IgD-negative memory B cell (primary cell): Measurements from ENCODE around the gene PCIF1. TPM values are rescaled to one million over a fixed set of nuclear protein-coding genes. Genes with fewer than 3 reads are reported as not detected.

Source experiments
- H3K27ac Mint-ChIP-seq, 3 donors: one replicate each; pipeline ENCODE4 v1.8.0; 2020 to 2022; ENCODE audit warnings: mild to moderate bottlenecking in 3 of 3, mixed read lengths in 3 of 3, moderate library complexity in 1 of 3
- H3K27me3 Mint-ChIP-seq: one replicate; pipeline ENCODE4 v1.8.0; 2021; ENCODE audit warnings: mixed read lengths
- H3K36me3 Mint-ChIP-seq: one replicate; pipeline ENCODE4 v1.8.0; 2020; ENCODE audit warnings: mild to moderate bottlenecking, mixed read lengths
- H3K4me1 Mint-ChIP-seq, 3 donors: one replicate each; pipeline ENCODE4 v1.8.0; 2020 to 2022; ENCODE audit warnings: mixed read lengths in 3 of 3, mild to moderate bottlenecking in 1 of 3
- H3K4me3 Mint-ChIP-seq, 4 donors: one replicate each; pipeline ENCODE4 v1.8.0; 2020 to 2022; ENCODE audit warnings: mild to moderate bottlenecking in 4 of 4, mixed read lengths in 4 of 4, moderate library complexity in 3 of 4
- H3K9me3 Mint-ChIP-seq, 3 donors: one replicate each; pipeline ENCODE4 v1.8.0; 2020 to 2021; ENCODE audit warnings: mixed read lengths in 3 of 3, mild to moderate bottlenecking in 1 of 3
- polyA plus RNA-seq: library from polyadenylated mRNA; unstranded; fragments of 300-500 nt; fragmentation: Illumina TruSeq; gene quantifications from one replicate; pipeline ENCODE4 v1.2.3, GENCODE V29; 2021

Gene PCIF1
- 98.9 TPM for polyA plus RNA-seq

DNA sequence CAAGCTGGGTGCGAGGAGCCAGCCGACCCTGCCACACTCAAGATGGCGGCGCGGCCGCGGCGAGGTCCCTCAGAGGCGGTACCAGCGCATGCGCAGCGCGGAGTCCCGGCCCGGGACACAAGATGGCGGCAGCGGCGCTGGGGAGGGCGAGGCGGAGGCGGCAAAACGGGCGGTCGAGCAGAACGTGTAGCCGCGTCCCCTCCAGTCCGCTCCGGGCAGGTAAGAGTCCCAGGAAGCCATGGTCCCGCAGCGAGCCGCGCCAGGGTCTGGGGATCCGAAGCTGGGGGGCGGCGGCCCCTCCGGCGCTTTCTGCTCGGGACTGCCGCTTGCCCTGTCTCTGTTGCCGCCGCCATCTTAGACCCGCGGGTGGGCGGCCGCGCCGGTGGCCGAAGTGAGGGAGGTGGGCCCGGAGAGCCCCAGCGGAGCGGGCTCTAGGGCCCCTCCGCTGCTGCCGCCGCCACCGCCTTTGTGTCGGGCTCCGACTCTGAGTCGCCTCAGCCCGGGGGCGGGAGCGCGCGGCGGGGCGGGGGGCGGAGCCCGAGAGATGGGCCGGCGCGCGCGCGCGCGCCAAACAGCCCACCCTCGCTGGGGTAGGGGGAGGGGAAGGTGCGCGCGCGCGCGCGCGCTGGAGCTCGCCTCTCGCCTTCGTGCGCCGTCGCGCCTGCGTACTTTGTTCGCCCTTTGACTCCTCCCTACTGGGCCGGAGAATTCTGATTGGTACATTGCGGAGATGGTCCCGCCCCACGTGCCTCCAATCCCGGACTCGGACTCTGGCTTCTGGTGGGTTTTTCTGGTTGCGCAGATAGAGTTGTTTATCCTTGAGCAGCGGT is at the start of gene PCIF1:
Gene PCIF1, plus strand, starts transcription at position 98 of the 830 bp plus-strand sequence. CDS start 4,317 bp downstream, outside the sequence.
- H3K27me3 Mint-ChIP-seq, result no peaks in the 10 kb centered on the region
- peaks cover 11 to 19% (median 14%) of the 10 kb centered on the region in 3 donors for H3K4me1 Mint-ChIP-seq
- peaks cover 6% of the 10 kb centered on the region for H3K36me3 Mint-ChIP-seq
- H3K9me3 Mint-ChIP-seq, result no peaks in the 10 kb centered on the region
- peak within 1 kb of the TSS; percentile 94 to 100 (median 98) for H3K4me3 Mint-ChIP-seq
- peak within 1 kb of the TSS; percentile 95 to 99 (median 99) for H3K27ac Mint-ChIP-seq

DNA sequence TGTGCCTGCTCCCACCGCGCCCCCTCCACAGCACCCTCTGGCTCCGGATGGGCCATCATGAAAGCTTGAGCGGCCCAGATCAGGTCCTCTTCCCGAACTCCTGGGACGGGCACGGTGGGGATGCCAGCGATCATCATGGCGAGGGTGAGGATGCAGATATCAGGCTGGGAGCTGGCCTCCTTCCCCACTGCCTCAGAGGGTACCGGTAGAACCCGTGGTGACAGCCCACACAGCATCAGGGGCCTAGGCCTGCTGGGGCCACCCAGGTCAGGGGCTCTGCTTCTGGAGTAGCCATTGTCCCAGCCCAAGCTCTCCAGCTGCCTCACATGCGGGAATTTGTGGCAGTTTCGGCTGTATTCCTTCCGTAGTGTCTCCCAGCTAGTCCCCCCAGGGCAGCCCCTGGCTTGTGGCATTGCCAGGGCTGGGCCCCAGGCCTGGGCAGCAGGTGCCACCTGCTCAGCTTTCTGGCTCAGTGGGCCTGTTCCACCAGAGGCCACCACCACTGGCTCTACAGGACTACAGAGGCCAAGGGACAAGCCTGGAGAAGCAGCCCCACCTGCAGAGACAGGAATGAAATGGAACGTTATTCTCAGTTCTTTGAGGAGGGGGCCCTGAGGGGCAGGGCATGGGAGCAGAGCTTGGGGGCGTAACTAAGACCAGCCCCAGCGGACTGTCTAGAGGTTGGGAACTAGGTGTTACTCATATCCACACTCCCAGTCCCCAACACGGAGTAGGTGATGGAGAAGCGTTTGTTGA is 47.7 kb upstream of the PCIF1 start:
- Mint-ChIP-seq H3K27ac (no peak overlapping the region), H3K4me1 (peaks cover 14 to 27% (median 22%) of the 10 kb centered on the region in 3 donors), H3K9me3 (no peaks in the 10 kb centered on the region), H3K27me3 (no peaks in the 10 kb centered on the region), H3K4me3 (peak overlapping the region in 1 of 4 donors; percentile 5), H3K36me3 (peaks cover 2% of the 10 kb centered on the region)

DNA sequence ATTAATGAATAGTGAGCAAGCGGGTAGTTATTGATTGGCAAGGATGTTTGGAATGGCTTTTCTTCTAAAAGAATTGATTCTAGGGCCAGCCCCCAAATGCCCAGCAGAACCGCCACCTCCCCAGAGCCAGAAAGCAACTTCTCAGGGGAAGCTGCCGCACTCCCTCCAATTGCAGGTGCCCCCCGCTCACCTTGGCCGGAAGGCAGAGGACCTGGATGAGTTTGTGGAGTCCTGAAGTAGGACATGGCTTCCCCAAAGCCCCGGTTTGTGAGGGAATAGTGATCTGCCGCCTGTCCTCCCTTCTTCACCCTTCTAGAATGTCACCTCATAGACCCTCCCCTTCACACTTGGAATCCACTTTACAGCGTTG is 47.2 kb upstream of the PCIF1 start, which contains the start of gene SPATA25:
Gene SPATA25, minus strand, starts transcription at position 277 of the 370 bp plus-strand sequence. Its CDS starts 32 bp downstream, at position 245.
- Mint-ChIP-seq H3K27me3 (no peaks in the 10 kb centered on the region), H3K4me1 (peaks cover 15 to 27% (median 19%) of the 10 kb centered on the region in 3 donors), H3K27ac (peak within 1 kb of the TSS in 2 of 3 donors; percentile 53 to 67), H3K36me3 (peaks cover 2% of the 10 kb centered on the region), H3K4me3 (peak within 1 kb of the TSS in 1 of 4 donors; percentile 5), H3K9me3 (no peaks in the 10 kb centered on the region)

DNA sequence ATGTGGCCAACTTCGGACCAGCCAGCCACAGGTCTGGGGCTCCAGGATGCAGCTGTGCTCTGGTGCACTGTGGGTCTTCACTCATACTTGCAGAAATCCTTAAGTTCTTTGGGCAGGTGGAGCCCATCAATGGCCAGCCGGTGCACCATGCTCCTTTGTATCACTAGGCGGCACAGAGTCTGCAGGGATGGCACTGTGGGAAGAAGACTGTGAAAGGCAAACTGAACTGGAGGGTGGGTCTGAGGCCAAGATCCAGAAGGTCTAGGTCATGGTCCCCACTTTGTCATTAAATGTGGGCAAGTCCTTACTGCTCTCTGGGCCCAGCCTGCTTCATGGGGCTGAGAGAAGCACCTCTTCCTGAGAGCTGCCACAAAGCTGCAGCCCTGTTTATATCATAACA is 45.8 kb upstream of the PCIF1 start:
- Mint-ChIP-seq H3K27ac (peak overlapping the region in 2 of 3 donors; percentile 53 to 67), H3K36me3 (peaks cover 2% of the 10 kb centered on the region), H3K4me3 (peak overlapping the region in 1 of 4 donors; percentile 5), H3K9me3 (no peaks in the 10 kb centered on the region), H3K4me1 (peaks cover 22 to 27% (median 25%) of the 10 kb centered on the region in 3 donors), H3K27me3 (no peaks in the 10 kb centered on the region)

DNA sequence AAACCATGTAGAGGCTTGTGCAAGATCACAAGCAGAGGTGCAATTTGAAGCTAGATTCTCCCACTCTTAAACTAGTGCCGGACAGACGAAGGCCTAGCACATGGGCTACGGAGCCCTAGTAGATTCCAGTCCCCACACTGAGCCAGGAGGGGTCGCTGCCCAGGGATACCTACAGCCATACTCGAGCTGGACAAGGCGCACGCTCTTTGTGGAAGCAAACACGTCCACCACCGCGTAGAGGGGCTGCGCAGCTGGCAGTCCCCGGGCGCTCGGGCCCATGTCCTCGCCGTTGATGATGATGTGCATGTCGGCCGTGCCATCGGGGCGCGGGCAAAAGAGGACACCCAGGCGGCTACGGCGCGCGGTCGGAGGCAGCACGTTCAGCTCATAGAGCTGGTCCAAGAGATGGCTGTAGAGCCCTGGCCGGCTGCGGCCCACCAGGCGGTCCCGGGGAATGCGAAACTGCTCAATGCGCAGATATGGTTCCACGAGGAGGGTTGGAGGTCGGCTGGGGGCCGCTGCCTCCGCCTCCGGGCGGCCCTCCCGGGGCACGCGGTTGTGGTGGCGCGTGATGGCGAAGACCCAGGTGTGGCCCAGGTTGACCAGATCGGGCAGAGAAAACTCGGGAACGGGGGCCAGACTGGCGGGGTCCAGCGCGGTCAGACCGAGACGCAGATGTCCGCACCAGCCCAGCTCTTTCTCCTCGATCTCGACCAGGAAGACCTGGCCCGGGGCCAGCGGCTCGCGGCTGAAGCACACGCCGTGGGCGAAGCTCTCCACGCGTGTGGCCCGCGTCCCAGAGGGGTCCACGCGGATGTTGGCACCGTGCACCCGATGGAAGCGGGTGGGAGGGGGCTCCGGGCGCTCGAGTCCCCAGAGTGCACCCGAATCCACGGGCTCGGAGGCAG is 44.2 kb upstream of the PCIF1 start:
- Mint-ChIP-seq H3K9me3 (no peaks in the 10 kb centered on the region), H3K36me3 (peaks cover 2% of the 10 kb centered on the region), H3K4me3 (peak overlapping the region; percentile 93 to 100 (median 99))

DNA sequence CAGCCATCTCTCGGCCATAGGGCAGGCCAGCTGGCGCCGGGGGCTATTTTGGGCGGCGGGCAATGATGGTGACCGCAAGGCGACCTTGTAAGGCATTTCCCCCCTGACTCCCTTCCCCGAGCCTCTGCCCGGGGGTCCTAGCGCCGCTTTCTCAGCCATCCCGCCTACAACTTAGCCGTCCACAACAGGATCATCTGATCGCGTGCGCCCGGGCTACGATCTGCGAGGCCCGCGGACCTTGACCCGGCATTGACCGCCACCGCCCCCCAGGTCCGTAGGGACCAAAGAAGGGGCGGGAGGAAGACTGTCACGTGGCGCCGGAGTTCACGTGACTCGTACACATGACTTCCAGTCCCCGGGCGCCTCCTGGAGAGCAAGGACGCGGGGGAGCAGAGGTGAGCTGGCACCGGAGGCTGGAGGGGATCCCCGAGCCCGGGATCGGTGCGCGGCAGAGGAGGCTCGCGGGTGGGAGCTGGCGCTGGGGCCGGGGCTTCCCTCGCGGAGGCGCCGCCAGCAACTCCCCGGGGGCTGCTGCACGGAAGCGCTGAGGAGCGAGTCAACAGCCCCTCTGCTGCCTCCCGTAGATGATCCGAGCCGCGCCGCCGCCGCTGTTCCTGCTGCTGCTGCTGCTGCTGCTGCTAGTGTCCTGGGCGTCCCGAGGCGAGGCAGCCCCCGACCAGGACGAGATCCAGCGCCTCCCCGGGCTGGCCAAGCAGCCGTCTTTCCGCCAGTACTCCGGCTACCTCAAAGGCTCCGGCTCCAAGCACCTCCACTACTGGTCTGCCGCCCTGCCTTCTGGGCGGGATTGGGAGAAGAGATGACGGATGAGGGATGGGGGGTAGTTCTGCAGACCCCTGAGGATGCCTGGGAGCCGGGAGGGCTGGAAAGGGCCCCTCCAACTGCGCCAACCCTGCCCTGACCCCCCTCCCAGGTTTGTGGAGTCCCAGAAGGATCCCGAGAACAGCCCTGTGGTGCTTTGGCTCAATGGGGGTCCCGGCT is 43.2 kb upstream of the PCIF1 start, which contains the start of the genes CTSA and NEURL2:
Gene CTSA, plus strand, starts transcription at position 351 of the 999 bp plus-strand sequence. Its CDS starts 234 bp downstream, at position 585.
Gene NEURL2, minus strand, starts transcription at position 224 of the 999 bp plus-strand sequence. Its CDS starts 217 bp downstream, at position 7.
- H3K27me3 Mint-ChIP-seq, result no peaks in the 10 kb centered on the region
- peaks cover 24 to 27% (median 27%) of the 10 kb centered on the region in 3 donors for H3K4me1 Mint-ChIP-seq

More for the DNA sequence above, 44.2 kb upstream of the PCIF1 start:
- peak overlapping the region; percentile 94 to 97 (median 96) for H3K27ac Mint-ChIP-seq
- peaks cover 25 to 27% (median 27%) of the 10 kb centered on the region in 3 donors for H3K4me1 Mint-ChIP-seq
- H3K27me3 Mint-ChIP-seq, result no peaks in the 10 kb centered on the region

DNA sequence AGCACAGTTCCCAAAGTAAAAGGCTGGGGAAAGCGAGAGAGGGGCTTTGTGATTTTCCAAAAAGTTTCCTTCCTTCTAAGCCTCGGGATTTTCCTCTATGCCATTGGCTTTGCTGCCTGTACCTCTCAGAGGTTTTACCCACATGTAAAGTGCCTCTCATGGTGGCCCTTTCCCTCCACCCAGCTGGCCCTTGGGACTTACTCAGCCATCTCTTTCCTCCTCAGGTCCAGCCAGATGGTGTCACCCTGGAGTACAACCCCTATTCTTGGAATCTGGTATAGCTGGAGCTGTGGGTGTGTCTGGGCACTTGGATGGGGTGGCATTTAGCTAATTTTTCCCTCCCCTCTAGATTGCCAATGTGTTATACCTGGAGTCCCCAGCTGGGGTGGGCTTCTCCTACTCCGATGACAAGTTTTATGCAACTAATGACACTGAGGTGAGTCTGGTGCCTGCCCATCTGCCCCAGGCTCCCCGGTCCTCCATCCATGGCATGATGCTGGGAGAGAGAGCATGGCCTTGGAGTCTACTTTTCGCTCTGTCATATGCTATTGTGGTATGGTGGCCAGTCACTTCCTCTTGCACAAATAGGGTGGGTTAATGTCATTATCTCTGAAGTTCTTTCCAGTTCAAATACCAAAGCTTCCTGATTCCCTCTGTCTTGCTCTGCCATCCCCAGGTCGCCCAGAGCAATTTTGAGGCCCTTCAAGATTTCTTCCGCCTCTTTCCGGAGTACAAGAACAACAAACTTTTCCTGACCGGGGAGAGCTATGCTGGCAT is 42.2 kb upstream of the PCIF1 start:
- H3K4me1 Mint-ChIP-seq, result peaks cover 23 to 27% (median 23%) of the 10 kb centered on the region in 3 donors
- H3K4me3 Mint-ChIP-seq, result peak overlapping the region; percentile 93 to 100 (median 99)
- no peaks in the 10 kb centered on the region for H3K27me3 Mint-ChIP-seq
- H3K9me3 Mint-ChIP-seq, result no peaks in the 10 kb centered on the region
- H3K36me3 Mint-ChIP-seq, result peaks cover 2% of the 10 kb centered on the region
- peak overlapping the region in 2 of 3 donors; percentile 86 to 96 for H3K27ac Mint-ChIP-seq

More for the DNA sequence above, 43.2 kb upstream of the PCIF1 start, which contains the start of the genes CTSA and NEURL2:
- H3K36me3 Mint-ChIP-seq, result peaks cover 2% of the 10 kb centered on the region
- peak within 1 kb of the TSS; percentile 94 to 97 (median 96) for H3K27ac Mint-ChIP-seq
- H3K9me3 Mint-ChIP-seq, result no peaks in the 10 kb centered on the region
- peak within 1 kb of the TSS; percentile 93 to 100 (median 99) for H3K4me3 Mint-ChIP-seq

DNA sequence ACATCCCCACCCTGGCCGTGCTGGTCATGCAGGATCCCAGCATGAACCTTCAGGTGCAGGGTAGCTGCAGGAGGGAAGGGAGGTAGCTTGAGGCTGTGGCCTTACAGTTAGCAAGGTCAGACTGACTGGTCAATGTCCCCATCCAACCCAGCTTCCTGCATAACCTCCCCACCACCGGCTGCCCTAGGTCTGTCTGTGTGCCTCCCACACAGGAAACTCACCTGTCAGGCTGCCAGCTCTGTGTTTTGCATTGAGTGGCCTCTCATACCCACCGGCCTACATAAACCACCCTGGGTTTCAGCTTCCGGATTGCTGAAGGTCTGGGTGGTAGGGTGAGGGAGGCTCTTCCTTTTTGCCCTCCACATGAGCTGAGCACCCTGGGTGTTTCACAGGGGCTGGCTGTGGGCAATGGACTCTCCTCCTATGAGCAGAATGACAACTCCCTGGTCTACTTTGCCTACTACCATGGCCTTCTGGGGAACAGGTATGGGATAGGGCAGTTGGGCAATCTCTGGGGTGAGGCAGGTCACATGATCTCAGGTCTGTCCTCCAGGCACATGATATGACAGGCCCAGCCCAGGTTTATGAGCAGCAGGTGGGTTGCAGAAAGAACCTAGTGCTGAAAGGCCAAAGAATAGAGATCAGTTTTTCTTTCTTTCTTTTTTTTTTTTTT is 41.5 kb upstream of the PCIF1 start:
- H3K36me3 Mint-ChIP-seq, result peaks cover 2% of the 10 kb centered on the region
- H3K9me3 Mint-ChIP-seq, result no peaks in the 10 kb centered on the region
- H3K4me1 Mint-ChIP-seq, result peaks cover 22 to 27% (median 23%) of the 10 kb centered on the region in 3 donors
- peak overlapping the region; percentile 93 to 100 (median 99) for H3K4me3 Mint-ChIP-seq
- H3K27me3 Mint-ChIP-seq, result no peaks in the 10 kb centered on the region
- H3K27ac Mint-ChIP-seq, result peak overlapping the region; percentile 71 to 96 (median 86)

DNA sequence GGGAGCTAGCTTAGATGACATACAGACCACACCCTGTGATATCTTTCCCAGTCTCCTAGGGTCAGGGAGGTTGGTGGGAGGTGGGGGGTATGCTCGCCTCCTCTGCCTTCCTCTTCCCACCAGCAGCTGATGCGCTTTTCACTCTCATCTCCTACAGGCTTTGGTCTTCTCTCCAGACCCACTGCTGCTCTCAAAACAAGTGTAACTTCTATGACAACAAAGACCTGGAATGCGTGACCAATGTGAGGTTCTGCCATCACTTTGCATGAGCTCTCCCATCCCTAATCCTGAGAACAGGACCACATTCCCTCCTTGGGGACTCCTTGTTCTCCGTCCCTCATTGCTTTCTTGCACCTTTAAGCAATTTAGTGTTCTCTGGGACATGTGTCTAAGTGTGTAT is 40.7 kb upstream of the PCIF1 start:
- peak overlapping the region in 1 of 3 donors; percentile 77 for H3K27ac Mint-ChIP-seq
- peak overlapping the region in 1 of 4 donors; percentile 86 for H3K4me3 Mint-ChIP-seq
- peaks cover 22 to 25% (median 23%) of the 10 kb centered on the region in 3 donors for H3K4me1 Mint-ChIP-seq
- H3K27me3 Mint-ChIP-seq, result no peaks in the 10 kb centered on the region
- no peaks in the 10 kb centered on the region for H3K9me3 Mint-ChIP-seq
- peaks cover 2% of the 10 kb centered on the region for H3K36me3 Mint-ChIP-seq

DNA sequence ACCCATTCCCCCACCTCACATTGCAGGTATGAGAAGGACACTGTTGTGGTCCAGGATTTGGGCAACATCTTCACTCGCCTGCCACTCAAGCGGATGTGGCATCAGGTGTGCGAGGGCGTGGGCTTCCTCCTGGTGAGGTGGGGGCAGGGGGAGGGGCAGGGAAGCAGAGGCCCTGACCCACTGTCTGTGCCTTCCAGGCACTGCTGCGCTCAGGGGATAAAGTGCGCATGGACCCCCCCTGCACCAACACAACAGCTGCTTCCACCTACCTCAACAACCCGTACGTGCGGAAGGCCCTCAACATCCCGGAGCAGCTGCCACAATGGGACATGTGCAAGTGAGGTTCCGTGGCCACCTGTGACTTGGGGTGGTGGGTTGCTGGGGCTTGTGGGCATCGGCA is 39.7 kb upstream of the PCIF1 start:
- peak overlapping the region in 1 of 4 donors; percentile 86 for H3K4me3 Mint-ChIP-seq
- H3K36me3 Mint-ChIP-seq, result peaks cover 2% of the 10 kb centered on the region
- H3K4me1 Mint-ChIP-seq, result peaks cover 20 to 23% (median 21%) of the 10 kb centered on the region in 3 donors
- no peak overlapping the region for H3K27ac Mint-ChIP-seq
- no peaks in the 10 kb centered on the region for H3K27me3 Mint-ChIP-seq
- H3K9me3 Mint-ChIP-seq, result no peaks in the 10 kb centered on the region

DNA sequence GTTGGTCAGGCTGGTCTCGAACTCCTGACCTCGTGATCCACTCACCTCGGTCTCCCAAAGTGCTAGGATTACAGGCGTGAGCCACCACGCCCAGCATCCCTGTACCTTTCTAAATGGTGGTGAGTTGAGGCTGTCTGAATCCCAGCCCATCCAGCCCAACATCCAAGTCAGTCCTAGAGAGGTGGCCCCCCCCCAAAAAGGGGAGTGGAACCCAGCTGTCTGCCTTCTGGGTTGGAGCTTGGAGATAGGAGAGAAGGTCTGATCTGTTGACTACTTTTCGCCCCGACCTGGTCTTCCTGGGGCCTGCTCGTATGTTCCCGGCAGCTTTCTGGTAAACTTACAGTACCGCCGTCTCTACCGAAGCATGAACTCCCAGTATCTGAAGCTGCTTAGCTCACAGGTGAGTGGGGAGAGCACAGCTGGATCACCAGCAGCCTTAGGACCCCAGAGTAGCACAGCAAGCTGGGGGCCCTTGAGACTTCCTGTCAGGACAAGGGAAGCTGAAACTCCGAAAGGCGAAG is 37.8 kb upstream of the PCIF1 start:
- no peaks in the 10 kb centered on the region for H3K9me3 Mint-ChIP-seq
- H3K4me1 Mint-ChIP-seq, result peaks cover 12 to 18% (median 15%) of the 10 kb centered on the region in 3 donors
- H3K36me3 Mint-ChIP-seq, result no peaks in the 10 kb centered on the region
- H3K4me3 Mint-ChIP-seq, result no peak overlapping the region
- H3K27me3 Mint-ChIP-seq, result no peaks in the 10 kb centered on the region
- H3K27ac Mint-ChIP-seq, result no peak overlapping the region

DNA sequence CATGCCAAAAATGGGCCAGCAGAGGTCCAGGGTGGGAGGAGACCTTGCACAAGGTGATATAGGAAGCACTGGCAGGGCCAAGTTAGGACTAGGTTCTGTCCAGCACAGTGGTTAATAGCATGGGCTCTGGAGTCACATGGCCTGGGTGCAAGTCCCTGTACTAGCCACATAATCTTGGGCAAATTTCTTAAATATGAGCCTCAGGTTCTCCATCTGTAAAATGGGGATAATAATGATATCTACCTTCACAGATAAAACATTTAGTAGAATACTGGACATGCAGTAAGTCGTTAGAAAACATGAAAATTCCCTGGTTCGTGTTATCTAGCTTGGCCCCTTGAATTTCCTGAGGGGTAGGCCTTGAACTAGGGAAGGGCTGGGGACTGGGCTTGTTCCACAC is 37.2 kb upstream of the PCIF1 start:
- no peaks in the 10 kb centered on the region for H3K27me3 Mint-ChIP-seq
- no peaks in the 10 kb centered on the region for H3K9me3 Mint-ChIP-seq
- no peaks in the 10 kb centered on the region for H3K36me3 Mint-ChIP-seq
- peaks cover 11 to 18% (median 15%) of the 10 kb centered on the region in 3 donors for H3K4me1 Mint-ChIP-seq
- H3K27ac Mint-ChIP-seq, result no peak overlapping the region
- no peak overlapping the region for H3K4me3 Mint-ChIP-seq
